NCI-H748 (cell line): ENCODE results near the gene KXD1.

Experiments used
- DNase-seq: peaks from one replicate; lab custom pipeline; 2025; ENCODE audit not compliant: unreplicated experiment; lab: John Stamatoyannopoulos, UW

The KXD1 gene

GRCh38 chr19:18612051-18612771 is 54.5 kb downstream of the KXD1 start:
- peak; percentile 26 for DNase-seq

GRCh38 chr19:18612772-18613588 is 55.3 kb downstream of the KXD1 start, which contains the start of gene TMEM59L:
Gene TMEM59L (plus strand): TSS chr19:18612870. CDS start chr19:18612959, 89 bp downstream.
- peak; percentile 28 for DNase-seq

GRCh38 chr19:18613589-18614234 is 56.0 kb downstream of the KXD1 start:
- DNase-seq: no peak

GRCh38 chr19:18616023-18616422 is 58.4 kb downstream of the KXD1 start:
- no peak for DNase-seq

- no peak for DNase-seq
These were observed 59.9 kb downstream of the KXD1 start for GRCh38 chr19:18617562-18617961.

GRCh38 chr19:18618236-18618635 is 60.6 kb downstream of the KXD1 start:
- DNase-seq: no peak
